MM.1S (cell line): Measurements from ENCODE around the gene PEX19.
A peak's percentile ranks its signal among the peaks of the same experiment; 100 is the strongest.
"Not testable (repeated sequence)": the region's sequence is repeated elsewhere in the genome, so short reads cannot be mapped to it uniquely, and the experiment has no call there.

Experiments
- DNase-seq: peaks from one replicate; pipeline ENCODE4 v3.0.0-alpha.2; 2015
- H2AFZ ChIP-seq: fragments of 300-600 bp; sonication (generic); 2 replicates; pipeline ENCODE4 v1.6.0; 2016; ENCODE audit warnings: antibody characterized with exemption, low read length
- H3F3A ChIP-seq: fragments of 300-600 bp; sonication (generic); 2 replicates; pipeline ENCODE4 v1.6.1; 2016; ENCODE audit warnings: mild to moderate bottlenecking, antibody characterized with exemption, low read length, moderate library complexity, mixed read lengths; ENCODE audit not compliant: insufficient read depth
- H3K27ac ChIP-seq: fragments of 300-600 bp; sonication (generic); 2 replicates; pipeline ENCODE4 v1.5.1; 2016; ENCODE audit warnings: mild to moderate bottlenecking, low read length
- H3K27me3 ChIP-seq: fragments of 300-600 bp; sonication (generic); replicated peaks from 2 replicates; pipeline ENCODE4 v1.6.0; 2016; ENCODE audit warnings: low read length; ENCODE audit not compliant: insufficient read depth
- H3K36me3 ChIP-seq: fragments of 300-600 bp; sonication (generic); replicated peaks from 2 replicates; pipeline ENCODE4 v1.6.1; 2016; ENCODE audit warnings: mild to moderate bottlenecking, low read length, mixed read lengths; ENCODE audit not compliant: insufficient read depth
- H3K4me1 ChIP-seq: fragments of 300-600 bp; sonication (generic); 2 replicates; pipeline ENCODE4 v1.6.1; 2016; ENCODE audit warnings: low read length, mixed read lengths
- H3K4me2 ChIP-seq: fragments of 300-600 bp; sonication (generic); 2 replicates; pipeline ENCODE4 v1.6.0; 2016; ENCODE audit warnings: low read depth, low read length
- H3K4me3 ChIP-seq: fragments of 300-600 bp; sonication (generic); 2 replicates; pipeline ENCODE4 v1.5.1; 2016; ENCODE audit warnings: low read length, mixed read lengths
- H3K79me2 ChIP-seq: fragments of 300-600 bp; sonication (generic); 2 replicates; pipeline ENCODE4 v1.6.1; 2016; ENCODE audit warnings: mixed run types, low read length, mixed read lengths
- H3K9ac ChIP-seq: fragments of 300-600 bp; sonication (generic); 2 replicates; pipeline ENCODE4 v1.6.1; 2016; ENCODE audit warnings: low read length, mixed read lengths
- H3K9me2 ChIP-seq: fragments of 300-600 bp; sonication (generic); replicated peaks from 2 replicates; pipeline ENCODE4 v1.6.1; 2016; ENCODE audit warnings: mild to moderate bottlenecking, low read length, mixed read lengths; ENCODE audit not compliant: insufficient read depth
- H3K9me3 ChIP-seq: fragments of 300-600 bp; sonication (generic); replicated peaks from 2 replicates; pipeline ENCODE4 v1.6.1; 2016; ENCODE audit warnings: mild to moderate bottlenecking, low read length, mixed read lengths; ENCODE audit not compliant: insufficient read depth
- H4K20me1 ChIP-seq: fragments of 300-600 bp; sonication (generic); 2 replicates; pipeline ENCODE4 v1.6.1; 2016; ENCODE audit warnings: mild to moderate bottlenecking, low read length, moderate library complexity, mixed read lengths; ENCODE audit not compliant: insufficient read depth
- CTCF ChIP-seq: fragments of 300-600 bp; sonication (generic); IDR thresholded peaks from 2 replicates; pipeline ENCODE4 v1.5.1; 2016; ENCODE audit warnings: antibody characterized with exemption, low read length, mixed read lengths
- EZH2 ChIP-seq: fragments of 300-600 bp; sonication (generic); optimal IDR thresholded peaks from 2 replicates; pipeline ENCODE3; 2017; ENCODE audit warnings: low read depth, mild to moderate bottlenecking, antibody characterized with exemption, low read length, mixed read lengths
- EZH2phosphoT487 ChIP-seq: fragments of 300-600 bp; sonication (generic); IDR thresholded peaks from 2 replicates; pipeline ENCODE4 v1.6.1; 2018; ENCODE audit warnings: antibody characterized with exemption, low read length

The PEX19 gene

GRCh38 chr1:160291248-160292220 is 6.6 kb upstream of the PEX19 start:
- no peaks in the 10 kb centered on the region; the same call in 1 of the 2 replicates for H4K20me1 ChIP-seq
- no peak overlapping the region for H3K4me2 ChIP-seq
- DNase-seq, result peak; percentile 79
- no peak overlapping the region for H3K4me3 ChIP-seq
- H3K9me2 ChIP-seq, result no peaks in the 10 kb centered on the region
- H3K4me1 ChIP-seq, result no peaks in the 10 kb centered on the region
- H2AFZ ChIP-seq, result no peak overlapping the region
- no peak overlapping the region for H3K9ac ChIP-seq
- H3K79me2 ChIP-seq, result no peaks in the 10 kb centered on the region
- no peaks in the 10 kb centered on the region for H3K9me3 ChIP-seq
- H3F3A ChIP-seq, result peaks cover 12% of the 10 kb centered on the region
- no peaks in the 10 kb centered on the region for H3K27me3 ChIP-seq
- H3K36me3 ChIP-seq, result peaks cover 29% of the 10 kb centered on the region
- H3K27ac ChIP-seq, result no peak overlapping the region
- peak; percentile 93 for TF ChIP-seq CTCF
- no peak for TF ChIP-seq EZH2

- H3K9me3 ChIP-seq, H2AFZ ChIP-seq, H3K4me3 ChIP-seq, H3K9ac ChIP-seq, H3K27ac ChIP-seq, DNase-seq, H3K4me2 ChIP-seq, H4K20me1 ChIP-seq, H3K4me1 ChIP-seq, H3K9me2 ChIP-seq, H3K27me3 ChIP-seq: not testable (repeated sequence)
- peaks cover 17% of the 10 kb centered on the region for H3K36me3 ChIP-seq
- H3F3A ChIP-seq, result peaks cover 21% of the 10 kb centered on the region
- peaks cover 22% of the 10 kb centered on the region for H3K79me2 ChIP-seq
Measured at GRCh38 chr1:160287769-160288168, 2.8 kb upstream of the PEX19 start.

GRCh38 chr1:160285506-160285905 is 573 bp upstream of the PEX19 start:
- TF ChIP-seq EZH2phosphoT487 (no peak), EZH2 (no peak), CTCF (no peak)
- Histone ChIP-seq H3K4me2 (peak overlapping the region; percentile 81; the same call in 1 of the 2 replicates), H3K27ac (no peak overlapping the region), H3K9me3 (no peaks in the 10 kb centered on the region), H3K4me1 (peaks cover 4% of the 10 kb centered on the region; the same call in 1 of the 2 replicates), H3F3A (peaks cover 13% of the 10 kb centered on the region; the same call in 1 of the 2 replicates), H3K79me2 (peaks cover 25% of the 10 kb centered on the region), H2AFZ (peak overlapping the region; percentile 64; the same call in 1 of the 2 replicates), H4K20me1 (no peaks in the 10 kb centered on the region), H3K36me3 (peaks cover 6% of the 10 kb centered on the region; the same call in 1 of the 2 replicates), H3K9ac (no peak overlapping the region; the same call in 1 of the 2 replicates), H3K4me3 (peak overlapping the region; percentile 68), H3K9me2 (no peaks in the 10 kb centered on the region), H3K27me3 (no peaks in the 10 kb centered on the region)
- DNase-seq, result no peak
